HG03064 (cell line): Measurements from ENCODE around the gene COL4A2.

Experiments used
- ATAC-seq: cut with Tn5 transposase; IDR thresholded peaks from one replicate; pipeline ENCODE4 v1.9.1; 2021; ENCODE audit warnings: low read depth; ENCODE audit not compliant: unreplicated experiment

The COL4A2 gene

GRCh38 chr13:110562036-110562597, 255.0 kb downstream of the COL4A2 start:
- ATAC-seq, result no peak
